PC-9 (cell line): ENCODE data around the gene C1orf167. TPM values are rescaled to one million over a fixed set of nuclear protein-coding genes. Genes with fewer than 3 reads are reported as not detected.

Experiments used
- BruUV-seq: library from RNA; stranded (reverse); fragments of 400-500 nt; replicated peaks from 2 replicates; lab custom pipeline; 2021; lab: Mats Ljungman, UMichigan
- CTCF ChIA-PET: fragments of 300-600 bp; sonication (Branson Sonifier 250); formaldehyde crosslinking; loops from one replicate; lab custom pipeline; 2022; ENCODE audit warnings: antibody characterized with exemption; lab: Charles Lee
- POLR2A ChIA-PET: fragments of 300-600 bp; sonication (Branson Sonifier 250); formaldehyde crosslinking; loops from one replicate; lab custom pipeline; 2022; ENCODE audit warnings: antibody characterized with exemption; ENCODE audit not compliant: unreplicated experiment; lab: Charles Lee
- DNase-seq, 2 experiments: peaks; one replicate each; pipeline versions ENCODE4 v3.0.0 to v3.0.0-alpha.2; 2015 to 2022; ENCODE audit warnings: mixed read lengths in 1 of 2
- H2AFZ ChIP-seq: fragments of 200-600 bp; sonication (generic); 2 replicates; pipeline ENCODE4 v1.8.1; 2017; ENCODE audit warnings: antibody characterized with exemption
- H3F3A ChIP-seq: fragments of 200-600 bp; sonication (generic); 2 replicates; pipeline ENCODE4 v1.8.1; 2017; ENCODE audit warnings: antibody characterized with exemption, mild to moderate bottlenecking, low read depth; ENCODE audit not compliant: insufficient read depth
- H3K27ac ChIP-seq: fragments of 200-600 bp; sonication (generic); 2 replicates; pipeline ENCODE4 v1.6.1; 2016; ENCODE audit warnings: mixed run types
- H3K27me3 ChIP-seq: fragments of 200-600 bp; sonication (generic); 2 replicates; pipeline ENCODE4 v1.6.1; 2016; ENCODE audit warnings: low read depth, mixed run types; ENCODE audit not compliant: insufficient read depth
- H3K36me3 ChIP-seq: fragments of 200-600 bp; sonication (generic); 2 replicates; pipeline ENCODE4 v1.6.1; 2016; ENCODE audit warnings: low read depth, mixed run types
- H3K4me1 ChIP-seq: fragments of 200-600 bp; sonication (generic); replicated peaks from 2 replicates; pipeline ENCODE4 v1.6.1; 2016; ENCODE audit warnings: mixed run types; ENCODE audit not compliant: insufficient read depth
- H3K4me2 ChIP-seq: fragments of 200-600 bp; sonication (generic); 2 replicates; pipeline ENCODE4 v1.6.1; 2017; ENCODE audit warnings: mixed run types
- H3K4me3 ChIP-seq: fragments of 200-600 bp; sonication (generic); 2 replicates; pipeline ENCODE4 v1.6.1; 2016; ENCODE audit warnings: mixed run types
- H3K79me2 ChIP-seq: fragments of 200-600 bp; sonication (generic); 2 replicates; pipeline ENCODE4 v1.6.1; 2017; ENCODE audit warnings: low read depth, mixed run types
- H3K9me2 ChIP-seq: fragments of 200-600 bp; sonication (generic); 2 replicates; pipeline ENCODE4 v1.8.1; 2017; ENCODE audit warnings: mild to moderate bottlenecking; ENCODE audit not compliant: insufficient read depth
- H3K9me3 ChIP-seq: fragments of 200-600 bp; sonication (generic); 2 replicates; pipeline ENCODE4 v1.8.1; 2016; ENCODE audit warnings: low read depth; ENCODE audit not compliant: insufficient read depth
- H4K20me1 ChIP-seq: fragments of 200-600 bp; sonication (generic); 2 replicates; pipeline ENCODE4 v1.8.1; 2017; ENCODE audit not compliant: insufficient read depth
- EZH2 ChIP-seq: fragments of 200-600 bp; sonication (generic); IDR thresholded peaks from 2 replicates; pipeline ENCODE4 v1.8.0; 2017; ENCODE audit warnings: antibody characterized with exemption, low read depth
- intact Hi-C: fragments of 100-400 bp; cut with micrococcal nuclease; formaldehyde crosslinking; loops from one replicate; pipeline ENCODE4 v1.10.0; 2022; ENCODE audit not compliant: unreplicated experiment
- total RNA-seq: library from RNA; stranded (reverse); gene quantifications from 2 replicates; pipeline ENCODE4 v1.2.3, GENCODE V29; 2021
- TF ChIP-seq, protein P1 (sequence below): fragments of 200-600 bp; sonication (generic); conservative IDR thresholded peaks from 2 replicates; pipeline ENCODE4 v1.6.1; 2017; ENCODE audit warnings: mixed run types, antibody characterized with exemption, mild to moderate bottlenecking, moderate library complexity

C1orf167 gene
- total RNA-seq, 1 experiment from 2014 or later, result not detected

DNA sequence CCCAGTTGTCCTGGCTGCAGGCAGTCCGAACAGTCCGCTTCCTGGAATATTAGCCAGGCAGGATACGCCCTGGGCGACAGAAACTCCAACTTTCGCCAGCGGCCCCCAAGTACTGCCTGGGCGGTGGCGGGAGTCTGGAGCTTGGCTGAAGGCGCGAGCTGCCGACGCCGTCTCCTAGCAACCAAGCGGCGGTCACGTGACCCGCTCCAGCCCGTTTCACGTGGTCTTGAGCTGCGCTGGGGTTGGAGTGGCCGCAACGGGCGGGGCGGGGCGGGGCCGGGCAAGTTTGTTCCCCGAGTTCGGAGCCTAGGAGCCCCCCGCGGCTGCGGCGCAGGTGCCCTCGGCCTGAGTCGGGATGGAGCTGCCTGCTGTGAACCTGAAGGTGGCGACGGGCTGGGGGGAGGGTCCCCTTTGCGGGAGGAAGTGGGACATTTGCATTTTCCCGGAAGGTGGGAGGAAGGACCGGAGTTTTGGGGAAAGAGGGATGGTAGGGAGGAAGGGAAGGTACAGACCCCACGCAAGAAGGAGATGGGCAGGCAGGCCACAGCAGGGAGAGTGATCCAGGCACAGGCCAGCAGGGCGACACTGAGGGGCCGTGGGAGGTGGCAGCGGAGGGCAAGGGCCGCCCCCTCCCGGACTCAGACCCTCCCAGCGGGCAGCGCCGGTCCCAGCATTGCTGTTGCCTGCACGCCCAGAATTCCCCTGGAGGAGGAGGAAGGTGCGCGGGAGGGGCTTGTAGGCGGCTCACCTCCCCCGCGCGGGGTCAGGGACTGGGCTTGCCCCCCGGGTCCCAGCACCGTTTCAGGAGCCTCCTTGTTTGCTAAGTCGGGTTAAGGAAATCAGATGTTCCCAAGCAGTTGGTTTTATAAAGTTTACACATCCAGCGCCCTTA, 25.9 kb upstream of the C1orf167 start, which contains the start of gene AGTRAP:
Gene AGTRAP (plus strand): TSS at position 283 of the 892 bp plus-strand sequence. CDS start 73 bp downstream, at position 356.
- no peaks in the 10 kb centered on the region for H3K36me3 ChIP-seq
- H3K4me2 ChIP-seq, result peak within 1 kb of the TSS; percentile 76
- ChIA-PET CTCF (interaction anchor here (0.6 to 1.2 kb wide), 2 partner anchors 16 to 27 kb away, joined by 4 read pairs; no protein-coding TSS in a partner anchor), POLR2A (interaction anchor here (0.5 to 0.9 kb wide), 8 partner anchors 46 to 1337 kb away, joined by 3 to 10 read pairs (median 3); no protein-coding TSS in a partner anchor)
- peak within 1 kb of the TSS; percentile 86 for H2AFZ ChIP-seq
- H3K9me2 ChIP-seq, result no peaks in the 10 kb centered on the region
- no peaks in the 10 kb centered on the region for H3K9me3 ChIP-seq
- no peaks in the 10 kb centered on the region for H4K20me1 ChIP-seq
- peaks cover 14% of the 10 kb centered on the region; the same call in 1 of the 2 replicates for H3F3A ChIP-seq
- no peaks in the 10 kb centered on the region for H3K27me3 ChIP-seq
- TSS peak; percentile 59 for BruUV-seq
- peak within 1 kb of the TSS; percentile 96 for H3K27ac ChIP-seq
- H3K4me3 ChIP-seq, result peak within 1 kb of the TSS; percentile 79
- H3K79me2 ChIP-seq, result peaks cover 14% of the 10 kb centered on the region
- no peak for TF ChIP-seq EZH2
- TF ChIP-seq, protein P1, sequence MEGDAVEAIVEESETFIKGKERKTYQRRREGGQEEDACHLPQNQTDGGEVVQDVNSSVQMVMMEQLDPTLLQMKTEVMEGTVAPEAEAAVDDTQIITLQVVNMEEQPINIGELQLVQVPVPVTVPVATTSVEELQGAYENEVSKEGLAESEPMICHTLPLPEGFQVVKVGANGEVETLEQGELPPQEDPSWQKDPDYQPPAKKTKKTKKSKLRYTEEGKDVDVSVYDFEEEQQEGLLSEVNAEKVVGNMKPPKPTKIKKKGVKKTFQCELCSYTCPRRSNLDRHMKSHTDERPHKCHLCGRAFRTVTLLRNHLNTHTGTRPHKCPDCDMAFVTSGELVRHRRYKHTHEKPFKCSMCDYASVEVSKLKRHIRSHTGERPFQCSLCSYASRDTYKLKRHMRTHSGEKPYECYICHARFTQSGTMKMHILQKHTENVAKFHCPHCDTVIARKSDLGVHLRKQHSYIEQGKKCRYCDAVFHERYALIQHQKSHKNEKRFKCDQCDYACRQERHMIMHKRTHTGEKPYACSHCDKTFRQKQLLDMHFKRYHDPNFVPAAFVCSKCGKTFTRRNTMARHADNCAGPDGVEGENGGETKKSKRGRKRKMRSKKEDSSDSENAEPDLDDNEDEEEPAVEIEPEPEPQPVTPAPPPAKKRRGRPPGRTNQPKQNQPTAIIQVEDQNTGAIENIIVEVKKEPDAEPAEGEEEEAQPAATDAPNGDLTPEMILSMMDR, result no peak
- DNase-seq, result peak; percentile 78 to 91
- intact Hi-C loops, result loop anchor here (5.0 to 10.0 kb wide), 4 partner anchors 51 to 159 kb away; partner anchors contain the start of genes CLCN6 and MTHFR
- H3K4me1 ChIP-seq, result peaks cover 9% of the 10 kb centered on the region

DNA sequence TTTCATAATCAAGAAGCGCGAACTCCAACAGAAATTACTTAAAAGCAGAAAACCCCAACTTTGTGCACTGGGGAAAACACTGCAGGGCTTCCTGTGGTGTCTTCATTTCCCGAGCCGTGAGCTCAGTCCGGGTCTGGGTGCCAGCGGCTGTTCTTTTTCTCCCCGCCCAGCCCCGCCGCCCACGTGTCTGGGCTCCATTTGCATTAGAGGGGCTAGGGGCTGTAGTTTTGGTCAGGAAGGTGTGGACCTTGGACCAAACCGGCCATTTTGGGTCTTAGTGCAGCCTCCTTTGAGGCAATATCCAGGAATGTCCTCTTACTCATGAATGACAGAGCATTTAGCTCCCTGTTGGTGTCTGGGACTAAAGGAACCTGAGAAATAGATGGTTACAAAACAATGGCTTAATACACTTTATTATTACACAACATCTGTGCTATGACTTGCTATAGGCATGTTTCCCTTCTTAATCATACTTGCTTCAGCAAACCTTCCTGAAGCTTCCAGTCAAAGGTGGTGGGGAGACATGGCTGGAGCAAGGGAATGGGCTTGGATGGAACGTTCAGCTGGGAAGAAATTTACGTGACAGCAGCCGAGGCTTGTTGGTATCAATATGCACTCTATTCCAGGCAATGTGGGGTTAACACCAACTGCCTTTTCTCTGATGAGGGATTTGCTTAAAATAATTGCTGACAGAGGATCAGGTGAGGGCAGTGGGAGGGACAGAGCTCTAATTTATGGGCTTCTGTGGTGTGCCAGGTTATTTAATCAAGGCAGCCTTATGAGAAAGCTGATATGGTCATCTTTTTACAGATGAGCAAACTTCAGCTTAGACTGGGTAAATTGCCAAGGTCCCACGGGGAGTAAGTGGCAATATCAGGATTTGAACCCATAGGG, 25.0 kb upstream of the C1orf167 start:
- Histone ChIP-seq H3K27ac (peak overlapping the region; percentile 96), H3K4me1 (peaks cover 9% of the 10 kb centered on the region), H3K4me3 (peak overlapping the region; percentile 79), H3K79me2 (peaks cover 14% of the 10 kb centered on the region), H3F3A (peaks cover 14% of the 10 kb centered on the region; the same call in 1 of the 2 replicates), H4K20me1 (no peaks in the 10 kb centered on the region), H2AFZ (peak overlapping the region; percentile 86), H3K9me3 (no peaks in the 10 kb centered on the region), H3K4me2 (peak overlapping the region; percentile 76), H3K36me3 (no peaks in the 10 kb centered on the region), H3K9me2 (no peaks in the 10 kb centered on the region), H3K27me3 (no peaks in the 10 kb centered on the region)
- CTCF ChIA-PET, result no interaction called here
- POLR2A ChIA-PET, result interaction anchor here (0.7 kb wide), 2 partner anchors 45 to 1338 kb away, joined by 3 to 4 read pairs; no protein-coding TSS in a partner anchor
- intact Hi-C loops, result loop anchor here (5.0 to 10.0 kb wide), 4 partner anchors 50 to 158 kb away; partner anchors contain the start of genes CLCN6 and MTHFR
- no TSS peak for BruUV-seq
- TF ChIP-seq EZH2, result no peak
- TF ChIP-seq, protein P1, result no peak
- peak; percentile 19 to 90 for DNase-seq
